Mesendoderm (in vitro differentiated cells): ENCODE measurements around the gene SLC35G6. TPM values are rescaled to one million over a fixed set of nuclear protein-coding genes. Genes with fewer than 3 reads are reported as not detected.
"Not testable (repeated sequence)": the region's sequence is repeated elsewhere in the genome, so short reads cannot be mapped to it uniquely, and the experiment has no call there.

Source experiments
- DNase-seq: peaks from one replicate; pipeline ENCODE4 v3.0.0; 2013
- H2AK5ac ChIP-seq: 2 replicates; pipeline ENCODE4 v1.6.1; 2013; ENCODE audit warnings: low read length, inconsistent platforms
- H2BK120ac ChIP-seq: 2 replicates; pipeline ENCODE4 v1.6.1; 2013; ENCODE audit warnings: low read depth, mild to moderate bottlenecking, low read length, moderate library complexity, mixed read lengths
- H2BK15ac ChIP-seq: replicated peaks from 2 replicates; pipeline ENCODE4 v1.6.1; 2013; ENCODE audit warnings: low read depth, mild to moderate bottlenecking, moderate library complexity
- H2BK5ac ChIP-seq: 2 replicates; pipeline ENCODE4 v1.6.1; 2013; ENCODE audit warnings: low read length, inconsistent platforms
- H3K18ac ChIP-seq: 2 replicates; pipeline ENCODE4 v1.6.1; 2013; ENCODE audit warnings: mild to moderate bottlenecking, low read length, mixed read lengths
- H3K23ac ChIP-seq: one replicate; pipeline ENCODE4 v1.6.1; 2013; ENCODE audit warnings: low read length
- H3K27ac ChIP-seq: 2 replicates; pipeline ENCODE4 v1.5.1; 2013; ENCODE audit warnings: low read depth, mild to moderate bottlenecking, inconsistent platforms, low read length, moderate library complexity
- H3K27me3 ChIP-seq: 2 replicates; pipeline ENCODE4 v1.6.1; 2013; ENCODE audit warnings: low read length, control low read depth, mild to moderate bottlenecking, inconsistent platforms; ENCODE audit not compliant: insufficient read depth, poor library complexity
- H3K36me3 ChIP-seq: 2 replicates; pipeline ENCODE4 v1.6.1; 2013; ENCODE audit warnings: low read length, inconsistent platforms; ENCODE audit not compliant: control insufficient read depth, insufficient read depth
- H3K4ac ChIP-seq: one replicate; pipeline ENCODE4 v1.6.1; 2013; ENCODE audit warnings: low read depth, mild to moderate bottlenecking, low read length, moderate library complexity
- H3K4me1 ChIP-seq: 2 replicates; pipeline ENCODE4 v1.6.1; 2013; ENCODE audit warnings: low read depth, low read length, inconsistent platforms; ENCODE audit not compliant: control insufficient read depth
- H3K4me2 ChIP-seq: 2 replicates; pipeline ENCODE4 v1.6.1; 2013; ENCODE audit warnings: low read length
- H3K4me3 ChIP-seq: 2 replicates; pipeline ENCODE4 v1.5.1; 2013; ENCODE audit warnings: mild to moderate bottlenecking, low read length
- H3K56ac ChIP-seq: one replicate; pipeline ENCODE4 v1.6.1; 2013; ENCODE audit warnings: low read length
- H3K79me1 ChIP-seq: 2 replicates; pipeline ENCODE4 v1.6.1; 2013; ENCODE audit warnings: low read length, inconsistent platforms
- H3K79me2 ChIP-seq: 2 replicates; pipeline ENCODE4 v1.6.1; 2013; ENCODE audit warnings: mild to moderate bottlenecking, low read length; ENCODE audit not compliant: control insufficient read depth, insufficient read depth
- H3K9ac ChIP-seq: 2 replicates; pipeline ENCODE4 v1.6.1; 2013; ENCODE audit warnings: low read length, inconsistent platforms
- H4K5ac ChIP-seq: one replicate; pipeline ENCODE4 v1.6.1; 2013; ENCODE audit warnings: low read length
- H4K8ac ChIP-seq: one replicate; pipeline ENCODE4 v1.6.1; 2013; ENCODE audit warnings: low read depth, mild to moderate bottlenecking, control low read depth, low read length, moderate library complexity
- WGBS: extraction: QIAGEN DNeasy Blood & Tissue Kit; methylation state at CpG from one replicate; pipeline ENCODE4 v1.1.7; 2013; ENCODE audit warnings: low lambda C conversion rate, missing lambda C conversion rate; ENCODE audit not compliant: insufficient coverage; ENCODE audit errors: extremely low coverage; 5-methylcytosine and 5-hydroxymethylcytosine counted together
- polyA plus RNA-seq, 2 experiments: library from polyadenylated mRNA; stranded (reverse); fragments of 200-250 nt; gene quantifications; one replicate each; pipeline ENCODE4 v1.2.3, GENCODE V29; 2013

Gene SLC35G6
- not detected for polyA plus RNA-seq (2013, experiment 1 of 2)
- not detected for polyA plus RNA-seq (2013, experiment 2 of 2)

- WGBS: no CpG with 5 or more reads among the region's 4 CpGs
- not testable (repeated sequence) for H3K9ac ChIP-seq, H2BK5ac ChIP-seq
These were observed at the start of gene SLC35G6 for GRCh38 chr17:7481275-7481674. SLC35G6 (plus strand) TSS chr17:7481446; CDS start chr17:7481517, 71 bp downstream.

DNA sequence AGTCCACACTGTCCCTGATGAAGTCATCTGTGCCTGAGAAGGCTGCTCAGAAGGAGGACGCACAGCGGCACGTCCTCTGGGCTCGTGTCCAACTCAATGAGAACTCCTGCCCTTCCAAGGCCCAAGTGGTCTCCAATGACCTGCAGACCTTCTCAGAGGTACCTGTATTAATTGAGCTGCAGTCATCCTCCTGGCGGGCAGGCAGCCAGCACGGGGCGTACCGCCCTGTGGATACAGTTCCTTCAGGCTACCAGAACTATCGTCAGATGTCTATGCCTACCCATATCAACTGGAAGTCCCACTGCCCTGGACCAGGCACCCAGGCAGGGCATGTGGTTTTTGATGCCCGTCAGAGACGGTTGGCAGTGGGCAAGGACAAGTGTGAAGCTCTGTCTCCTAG lies 49.0 kb upstream of the SLC35G6 start:
- no peak overlapping the region for H3K4me3 ChIP-seq
- no peaks in the 10 kb centered on the region for H3K4me1 ChIP-seq
- no peak overlapping the region for H3K4ac ChIP-seq
- no peaks in the 10 kb centered on the region for H3K27me3 ChIP-seq
- no peaks in the 10 kb centered on the region for H3K79me2 ChIP-seq
- H3K23ac ChIP-seq: no peak overlapping the region
- no peaks in the 10 kb centered on the region for H3K79me1 ChIP-seq
- H3K27ac ChIP-seq: no peak overlapping the region
- H2BK15ac ChIP-seq: no peak overlapping the region
- H2AK5ac ChIP-seq: no peak overlapping the region
- no peak for DNase-seq
- H3K36me3 ChIP-seq: no peaks in the 10 kb centered on the region
- no peak overlapping the region for H3K9ac ChIP-seq
- no peak overlapping the region for H4K5ac ChIP-seq
- H4K8ac ChIP-seq: no peak overlapping the region
- no peak overlapping the region for H3K4me2 ChIP-seq
- no peak overlapping the region for H3K56ac ChIP-seq
- no peak overlapping the region for H2BK120ac ChIP-seq
- H2BK5ac ChIP-seq: no peak overlapping the region
- WGBS: no CpG with 5 or more reads among the region's 11 CpGs
- no peak overlapping the region for H3K18ac ChIP-seq

More at GRCh38 chr17:7481275-7481674, at the start of gene SLC35G6:
- not testable (repeated sequence) for H3K4ac ChIP-seq, H3K18ac ChIP-seq, H4K5ac ChIP-seq, H3K4me3 ChIP-seq, H2AK5ac ChIP-seq, H3K27me3 ChIP-seq, H3K27ac ChIP-seq, H3K4me2 ChIP-seq, H2BK15ac ChIP-seq, H4K8ac ChIP-seq, H3K36me3 ChIP-seq, H2BK120ac ChIP-seq, DNase-seq, H3K4me1 ChIP-seq, H3K23ac ChIP-seq
- Histone ChIP-seq H3K56ac (peak within 1 kb of the TSS; percentile 81), H3K79me2 (peaks cover 24% of the 10 kb centered on the region), H3K79me1 (peaks cover 16% of the 10 kb centered on the region)

DNA sequence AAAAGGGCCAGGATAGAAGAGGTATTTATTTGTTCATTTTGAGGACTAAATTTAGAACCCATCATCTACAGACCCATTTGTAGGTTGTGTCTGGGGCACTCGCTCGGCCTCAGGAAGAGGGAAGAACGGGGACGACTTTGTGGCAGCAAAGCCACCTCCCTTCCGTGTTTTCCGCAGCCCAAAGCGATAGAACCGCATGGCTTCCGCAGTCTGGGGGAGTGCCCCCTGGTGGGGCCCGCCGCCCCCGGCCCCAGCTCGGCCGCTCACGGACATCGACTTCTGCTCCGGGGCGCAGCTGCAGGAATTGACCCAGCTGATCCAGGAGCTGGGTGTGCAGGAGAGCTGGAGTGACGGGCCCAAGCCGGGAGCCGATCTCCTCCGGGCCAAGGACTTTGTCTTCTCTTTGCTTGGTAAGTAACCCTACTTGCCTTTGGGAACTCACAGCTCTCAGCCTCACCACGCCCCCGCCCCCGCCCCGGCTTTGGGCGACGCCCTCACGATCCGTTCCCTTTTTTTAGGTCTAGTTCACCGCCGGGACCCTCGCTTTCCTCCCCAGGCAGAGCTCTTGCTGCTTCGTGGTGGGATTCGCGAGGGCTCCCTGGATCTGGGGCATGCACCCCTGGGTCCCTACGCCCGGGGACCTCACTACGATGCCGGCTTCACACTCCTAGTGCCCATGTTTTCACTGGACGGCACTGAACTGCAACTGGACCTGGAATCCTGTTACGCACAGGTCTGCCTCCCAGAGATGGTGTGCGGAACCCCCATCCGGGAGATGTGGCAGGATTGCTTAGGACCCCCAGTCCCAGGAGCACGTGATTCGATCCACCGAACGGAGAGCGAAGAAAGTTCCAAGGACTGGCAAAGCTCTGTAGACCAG lies 45.3 kb upstream of the SLC35G6 start:
- no peak overlapping the region for H2BK5ac ChIP-seq
- peak overlapping the region; percentile 24 for H3K27ac ChIP-seq
- no peak overlapping the region for H4K8ac ChIP-seq
- H3K18ac ChIP-seq: peak overlapping the region; percentile 62
- no peaks in the 10 kb centered on the region for H3K79me1 ChIP-seq
- no peak overlapping the region for H3K4ac ChIP-seq
- peak; percentile 84 for DNase-seq
- no peaks in the 10 kb centered on the region for H3K36me3 ChIP-seq
- peak overlapping the region; percentile 63 for H3K4me2 ChIP-seq
- H2AK5ac ChIP-seq: no peak overlapping the region
- no peaks in the 10 kb centered on the region for H3K79me2 ChIP-seq
- H2BK15ac ChIP-seq: no peak overlapping the region
- H2BK120ac ChIP-seq: no peak overlapping the region
- peaks cover 3% of the 10 kb centered on the region for H3K4me1 ChIP-seq
- H3K9ac ChIP-seq: peak overlapping the region; percentile 73
- peaks cover 9% of the 10 kb centered on the region for H3K27me3 ChIP-seq
- no CpG with 5 or more reads among the region's 49 CpGs for WGBS
- peak overlapping the region; percentile 19 for H3K4me3 ChIP-seq
- H3K56ac ChIP-seq: peak overlapping the region; percentile 87
- H3K23ac ChIP-seq: no peak overlapping the region
- no peak overlapping the region for H4K5ac ChIP-seq

DNA sequence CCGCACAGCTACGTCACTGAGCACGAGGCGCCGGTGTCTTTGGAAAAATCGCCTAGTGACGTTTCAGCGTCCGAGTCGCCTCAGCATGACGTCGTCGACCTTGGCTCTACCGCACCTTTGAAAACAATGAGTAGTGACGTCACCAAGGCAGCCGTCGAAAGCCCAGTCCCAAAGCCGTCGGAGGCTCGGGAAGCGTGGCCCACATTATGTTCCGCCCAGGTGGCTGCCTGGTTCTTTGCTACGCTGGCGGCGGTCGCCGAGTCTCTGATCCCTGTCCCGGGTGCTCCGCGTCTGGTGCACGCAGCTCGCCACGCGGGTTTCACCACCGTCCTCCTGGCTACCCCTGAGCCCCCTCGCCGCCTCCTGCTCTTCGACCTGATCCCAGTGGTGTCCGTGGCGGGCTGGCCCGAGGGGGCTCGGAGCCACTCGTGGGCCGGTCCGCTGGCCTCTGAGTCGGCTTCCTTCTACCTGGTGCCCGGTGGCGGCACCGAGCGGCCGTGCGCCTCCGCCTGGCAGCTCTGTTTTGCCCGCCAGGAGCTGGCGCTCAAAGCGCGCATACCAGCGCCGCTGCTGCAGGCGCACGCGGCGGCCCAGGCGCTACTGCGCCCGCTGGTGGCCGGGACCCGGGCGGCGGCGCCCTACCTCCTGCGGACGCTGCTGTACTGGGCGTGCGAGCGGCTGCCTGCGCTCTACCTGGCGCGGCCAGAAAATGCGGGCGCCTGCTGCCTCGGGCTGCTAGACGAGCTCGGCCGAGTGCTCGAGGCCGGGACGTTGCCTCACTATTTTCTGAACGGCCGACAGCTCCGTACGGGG lies 44.5 kb upstream of the SLC35G6 start:
- Histone ChIP-seq H3K4me3 (peak overlapping the region; percentile 23), H2BK5ac (no peak overlapping the region), H3K27me3 (peaks cover 9% of the 10 kb centered on the region), H2AK5ac (no peak overlapping the region), H3K56ac (peak overlapping the region; percentile 87), H2BK120ac (no peak overlapping the region), H3K4me2 (peak overlapping the region; percentile 63), H2BK15ac (no peak overlapping the region), H3K79me2 (no peaks in the 10 kb centered on the region), H3K79me1 (no peaks in the 10 kb centered on the region), H3K27ac (no peak overlapping the region), H3K18ac (peak overlapping the region; percentile 24), H3K4me1 (peaks cover 5% of the 10 kb centered on the region), H3K23ac (no peak overlapping the region), H3K9ac (peak overlapping the region; percentile 73), H3K36me3 (no peaks in the 10 kb centered on the region), H4K5ac (no peak overlapping the region), H4K8ac (no peak overlapping the region), H3K4ac (peak overlapping the region; percentile 63)
- WGBS: no CpG with 5 or more reads among the region's 92 CpGs
- DNase-seq: peak; percentile 95

DNA sequence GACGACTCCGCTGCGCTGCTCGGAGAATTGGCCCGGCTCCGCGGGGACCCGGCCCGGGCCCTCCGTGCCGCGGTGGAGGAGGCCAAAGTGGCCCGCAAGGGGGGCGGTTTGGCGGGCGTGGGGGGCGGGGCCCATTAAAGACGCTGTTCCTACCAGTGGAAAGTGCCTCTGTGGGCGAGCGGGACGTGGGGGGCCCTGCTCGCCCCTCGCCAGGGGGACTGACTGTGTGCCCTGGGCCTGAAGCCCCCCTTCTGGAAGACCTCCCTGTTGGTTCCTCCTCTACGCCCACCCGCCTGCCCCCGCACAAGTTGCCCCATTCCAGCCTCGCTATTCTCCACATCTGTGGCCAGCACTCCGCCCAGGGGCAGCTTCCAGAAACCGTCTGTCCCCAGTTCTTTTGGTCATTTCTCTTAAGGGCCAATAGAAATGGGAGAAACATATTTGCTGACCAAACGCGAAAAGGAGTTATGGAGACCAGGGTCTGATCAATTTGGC lies 43.8 kb upstream of the SLC35G6 start:
- H3K4me1 ChIP-seq: peaks cover 5% of the 10 kb centered on the region
- DNase-seq: no peak

More for the DNA sequence above, 43.8 kb upstream of the SLC35G6 start:
- WGBS: no CpG with 5 or more reads among the region's 31 CpGs
- peak overlapping the region; percentile 8 for H3K18ac ChIP-seq
- H2AK5ac ChIP-seq: no peak overlapping the region
- no peak overlapping the region for H2BK120ac ChIP-seq
- H2BK15ac ChIP-seq: no peak overlapping the region
- H3K4me2 ChIP-seq: peak overlapping the region; percentile 88
- H4K8ac ChIP-seq: no peak overlapping the region
- no peaks in the 10 kb centered on the region for H3K79me2 ChIP-seq
- H3K27ac ChIP-seq: no peak overlapping the region
- no peaks in the 10 kb centered on the region for H3K36me3 ChIP-seq
- H3K79me1 ChIP-seq: no peaks in the 10 kb centered on the region
- H3K4me3 ChIP-seq: peak overlapping the region; percentile 39
- peak overlapping the region; percentile 73 for H3K9ac ChIP-seq
- H3K23ac ChIP-seq: no peak overlapping the region
- H3K56ac ChIP-seq: peak overlapping the region; percentile 84
- H3K27me3 ChIP-seq: peaks cover 9% of the 10 kb centered on the region
- H4K5ac ChIP-seq: no peak overlapping the region
- peak overlapping the region; percentile 10 for H3K4ac ChIP-seq
- no peak overlapping the region for H2BK5ac ChIP-seq
